A673 (cell line): ENCODE data around the gene CHST12. TPM values are rescaled to one million over a fixed set of nuclear protein-coding genes. Genes with fewer than 3 reads are reported as not detected.

ENCODE experiments used
- BruUV-seq: library from RNA; stranded (reverse); fragments of 400-500 nt; replicated peaks from 2 replicates; lab custom pipeline; 2021; lab: Mats Ljungman, UMichigan
- CTCF ChIA-PET: fragments of 300-600 bp; sonication (Branson Sonifier 250); formaldehyde crosslinking; loops from one replicate; lab custom pipeline; 2022; ENCODE audit warnings: antibody characterized with exemption; lab: Charles Lee
- POLR2A ChIA-PET: fragments of 300-600 bp; sonication (Branson Sonifier 250); formaldehyde crosslinking; loops from one replicate; lab custom pipeline; 2022; ENCODE audit warnings: antibody characterized with exemption; ENCODE audit not compliant: low non-redundant PET; lab: Charles Lee
- DNase-seq: peaks from one replicate; pipeline ENCODE4 v3.0.0-alpha.2; 2015; ENCODE audit warnings: low spot score
- H3K27ac ChIP-seq: fragments of 200-600 bp; sonication (generic); 2 replicates; pipeline ENCODE4 v1.5.1; 2016; ENCODE audit warnings: mixed run types, low read depth, mild to moderate bottlenecking, mixed read lengths, antibody characterized with exemption, low read length; ENCODE audit not compliant: poor library complexity, severe bottlenecking
- H3K27me3 ChIP-seq: fragments of 200-600 bp; sonication (generic); replicated peaks from 2 replicates; pipeline ENCODE4 v1.6.1; 2017; ENCODE audit warnings: mixed run types, low read depth, mild to moderate bottlenecking, mixed read lengths, antibody characterized with exemption, low read length; ENCODE audit not compliant: insufficient read depth, poor library complexity
- H3K36me3 ChIP-seq: fragments of 200-600 bp; sonication (generic); 2 replicates; pipeline ENCODE4 v1.6.1; 2016; ENCODE audit warnings: mixed run types, mild to moderate bottlenecking, mixed read lengths, antibody characterized with exemption, low read length; ENCODE audit not compliant: insufficient read depth, poor library complexity, severe bottlenecking
- H3K4me1 ChIP-seq: fragments of 200-600 bp; sonication (generic); 2 replicates; pipeline ENCODE4 v1.6.1; 2017; ENCODE audit warnings: mixed run types, mild to moderate bottlenecking, mixed read lengths, antibody characterized with exemption, low read length; ENCODE audit not compliant: insufficient read depth, poor library complexity, severe bottlenecking
- H3K4me3 ChIP-seq: fragments of 200-600 bp; sonication (generic); 2 replicates; pipeline ENCODE4 v1.5.1; 2016; ENCODE audit warnings: low read depth, mixed run types, mild to moderate bottlenecking, mixed read lengths, low read length; ENCODE audit not compliant: poor library complexity, severe bottlenecking
- H3K9me3 ChIP-seq: fragments of 200-600 bp; sonication (generic); 2 replicates; pipeline ENCODE4 v1.6.1; 2016; ENCODE audit warnings: mixed run types, low read depth, mild to moderate bottlenecking, mixed read lengths, antibody characterized with exemption, low read length; ENCODE audit not compliant: poor library complexity, severe bottlenecking
- CTCF ChIP-seq: fragments of 300-800, 200-600 bp; sonication (generic); conservative IDR thresholded peaks from 2 replicates; pipeline ENCODE4 v1.5.1; 2017; ENCODE audit warnings: low read depth, mild to moderate bottlenecking, antibody characterized with exemption, low read length, moderate library complexity, mixed read lengths
- EZH2 ChIP-seq: fragments of 200-600 bp; sonication (generic); IDR thresholded peaks from 2 replicates; pipeline ENCODE4 v1.6.1; 2017; ENCODE audit warnings: borderline replicate concordance, low read depth, mild to moderate bottlenecking, mixed read lengths, antibody characterized with exemption, low read length; ENCODE audit not compliant: poor library complexity, severe bottlenecking
- intact Hi-C: fragments of 100-400 bp; cut with micrococcal nuclease; formaldehyde crosslinking; loops from one replicate; pipeline ENCODE4 v1.10.0; 2022; ENCODE audit not compliant: unreplicated experiment
- total RNA-seq: library from RNA; stranded (reverse); gene quantifications from 2 replicates; pipeline ENCODE4 v1.2.3, GENCODE V29; 2021

CHST12 gene
- total RNA-seq, 1 experiment from 2014 or later = 21.8 TPM

- BruUV-seq = no TSS peak
- ChIA-PET CTCF (no interaction called here), POLR2A (no interaction called here)
- intact Hi-C loops = no loop called here
- Histone ChIP-seq H3K27ac (no peak overlapping the region), H3K27me3 (no peaks in the 10 kb centered on the region), H3K4me1 (no peaks in the 10 kb centered on the region), H3K36me3 (peaks cover 98% of the 10 kb centered on the region), H3K9me3 (no peaks in the 10 kb centered on the region), H3K4me3 (no peak overlapping the region)
- TF ChIP-seq EZH2 (no peak), CTCF (no peak)
- DNase-seq = no peak
Measured at GRCh38 chr7:2371329-2371728, 32.1 kb upstream of the CHST12 start.

- Histone ChIP-seq H3K36me3 (peaks cover 96% of the 10 kb centered on the region), H3K27ac (no peak overlapping the region), H3K9me3 (no peaks in the 10 kb centered on the region), H3K4me1 (no peaks in the 10 kb centered on the region), H3K4me3 (no peak overlapping the region), H3K27me3 (no peaks in the 10 kb centered on the region)
- BruUV-seq = no TSS peak
- ChIA-PET POLR2A (no interaction called here), CTCF (interaction anchor here (1.0 kb wide), 1 partner anchor 96 kb away, joined by 3 read pairs; no protein-coding TSS in a partner anchor)
- TF ChIP-seq EZH2 (no peak), CTCF (no peak)
- no peak for DNase-seq
- intact Hi-C loops = no loop called here
Measured at GRCh38 chr7:2372724-2373123, 30.7 kb upstream of the CHST12 start.

- no peak overlapping the region for H3K27ac ChIP-seq
- no peaks in the 10 kb centered on the region for H3K27me3 ChIP-seq
- POLR2A ChIA-PET = no interaction called here
- peaks cover 92% of the 10 kb centered on the region for H3K36me3 ChIP-seq
- intact Hi-C loops = no loop called here
- CTCF ChIA-PET = interaction anchor here (1.0 kb wide), 1 partner anchor 96 kb away, joined by 3 read pairs; no protein-coding TSS in a partner anchor
- H3K4me1 ChIP-seq = no peaks in the 10 kb centered on the region
- TF ChIP-seq CTCF (no peak), EZH2 (no peak)
- peak; percentile 36 for DNase-seq
- no peak overlapping the region for H3K4me3 ChIP-seq
- H3K9me3 ChIP-seq = no peaks in the 10 kb centered on the region
- BruUV-seq = no TSS peak
Measured at GRCh38 chr7:2373124-2373556, 30.3 kb upstream of the CHST12 start.
